ENCODE results near the gene PJA2. TPM values are rescaled to one million over a fixed set of nuclear protein-coding genes. Genes with fewer than 3 reads are reported as not detected.

PJA2 gene
- total and polyA plus RNA-seq, 2 donors (not counting 3 experiments of a cell fraction or from before 2014, with no cell fraction given) = 24.4 to 64.9 TPM

DNA sequence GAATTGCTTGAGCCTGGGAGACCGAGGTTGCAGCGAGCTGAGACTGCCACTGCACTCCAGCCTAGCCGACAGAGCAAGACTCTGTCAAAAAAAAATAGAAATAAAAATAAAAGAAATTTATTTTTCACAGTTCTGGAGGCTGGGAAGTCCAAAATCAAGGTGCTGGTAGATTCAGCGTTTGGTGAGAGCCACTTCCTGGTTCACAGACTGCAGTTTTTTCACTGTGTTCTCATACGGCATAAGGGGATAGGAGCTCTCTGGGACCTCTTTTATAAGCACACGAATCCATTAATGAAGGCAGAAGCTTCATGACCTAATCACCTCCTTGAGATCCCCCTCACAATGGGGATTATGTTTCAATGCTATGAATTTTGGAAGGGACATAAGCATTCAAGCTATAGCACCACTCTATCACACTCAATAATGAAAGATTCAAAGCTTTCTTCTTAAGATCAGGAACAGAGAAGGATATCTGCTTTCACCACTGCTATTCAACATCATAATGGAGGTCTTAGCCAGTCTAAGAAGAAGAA, 5.3 kb downstream of the PJA2 start:
- H3K4me1 ChIP-seq (ENCODE audit: control insufficient read depth, extremely low read depth, insufficient read depth, low read length) = peaks cover 3% of the 10 kb centered on the region
- CTCF ChIA-PET = no interaction called here
- FAIRE-seq = no peak

DNA sequence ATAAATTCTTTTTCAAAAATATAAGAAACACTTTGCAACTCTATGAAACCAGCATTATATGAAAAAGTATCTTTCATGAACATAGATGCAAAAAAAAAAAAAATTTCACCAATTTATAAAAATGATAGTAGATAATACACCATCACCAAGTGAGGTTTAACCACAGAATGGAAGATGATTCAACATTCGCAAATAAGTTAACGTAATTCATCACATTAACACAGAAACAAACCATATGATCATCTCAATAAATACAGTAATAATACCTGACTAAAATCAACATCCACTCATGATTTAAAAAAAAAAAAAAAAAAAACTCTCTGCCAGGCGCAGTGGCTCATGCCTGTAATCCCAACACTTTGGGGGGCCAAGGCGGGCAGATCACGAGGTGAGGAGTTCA, 6.3 kb downstream of the PJA2 start:
- ChIA-PET CTCF (no interaction called here), POLR2A (interaction anchor here (0.6 kb wide), 1 partner anchor 17 kb away, joined by 7 read pairs; no protein-coding TSS in a partner anchor)
- dilution Hi-C loops (cut with MboI; ENCODE audit: extremely low pct_ligation_motif_present, low sequenced_read_pairs) (no loop called here), intact Hi-C loops (cut with micrococcal nuclease) (no loop called here)
- H3K79me2 ChIP-seq (ENCODE audit: control insufficient read depth, insufficient read depth, low read length) = peaks cover 96% of the 10 kb centered on the region
- FAIRE-seq (no peak), DNase-seq (ENCODE audit: low read depth, low spot score) (no peak)
- H2AFZ ChIP-seq (ENCODE audit: low read depth, low read length) = no peak overlapping the region
- no peaks in the 10 kb centered on the region for H3K9me1 ChIP-seq (replicated peaks; ENCODE audit: control insufficient read depth, extremely low read depth, insufficient read depth, low read length)
- no peaks in the 10 kb centered on the region for H3K27me3 ChIP-seq (ENCODE audit: control insufficient read depth in 2 of 2, insufficient read depth in 2 of 2, low read length in 2 of 2)
- no peak overlapping the region for H3K4me3 ChIP-seq (replicated peaks in 1 of 3; ENCODE audit: insufficient read depth in 1 of 3, low read depth in 1 of 3, low read length in 3 of 3)
- peaks cover 3% of the 10 kb centered on the region for H3K4me1 ChIP-seq (ENCODE audit: control insufficient read depth, extremely low read depth, insufficient read depth, low read length)
- H3K4me2 ChIP-seq (ENCODE audit: insufficient read depth, low read length) = no peak overlapping the region
- no TSS peak for BruUV-seq (replicated peaks)
- no peaks in the 10 kb centered on the region for H3K9me3 ChIP-seq (replicated peaks; ENCODE audit: control insufficient read depth, insufficient read depth, low read length)
- peaks cover 8% of the 10 kb centered on the region for H4K20me1 ChIP-seq (replicated peaks; ENCODE audit: control insufficient read depth, extremely low read depth, insufficient read depth, low read length)
- H3K27ac ChIP-seq (ENCODE audit: insufficient read depth, low read depth, low read length) = no peak overlapping the region
- H3K36me3 ChIP-seq (ENCODE audit: control insufficient read depth in 2 of 2, extremely low read depth in 1 of 2, insufficient read depth in 2 of 2, low read length in 2 of 2) = no peaks in the 10 kb centered on the region
- TF ChIP-seq FOS (IDR thresholded peaks at IDR 0.05; ENCODE audit: borderline replicate concordance, insufficient read depth, low read length) = no peak
- no peak for TF ChIP-seq EZH2 (IDR thresholded peaks at IDR 0.05; ENCODE audit: borderline replicate concordance, low read depth, low read length, severe bottlenecking)
- TF ChIP-seq, protein P1, sequence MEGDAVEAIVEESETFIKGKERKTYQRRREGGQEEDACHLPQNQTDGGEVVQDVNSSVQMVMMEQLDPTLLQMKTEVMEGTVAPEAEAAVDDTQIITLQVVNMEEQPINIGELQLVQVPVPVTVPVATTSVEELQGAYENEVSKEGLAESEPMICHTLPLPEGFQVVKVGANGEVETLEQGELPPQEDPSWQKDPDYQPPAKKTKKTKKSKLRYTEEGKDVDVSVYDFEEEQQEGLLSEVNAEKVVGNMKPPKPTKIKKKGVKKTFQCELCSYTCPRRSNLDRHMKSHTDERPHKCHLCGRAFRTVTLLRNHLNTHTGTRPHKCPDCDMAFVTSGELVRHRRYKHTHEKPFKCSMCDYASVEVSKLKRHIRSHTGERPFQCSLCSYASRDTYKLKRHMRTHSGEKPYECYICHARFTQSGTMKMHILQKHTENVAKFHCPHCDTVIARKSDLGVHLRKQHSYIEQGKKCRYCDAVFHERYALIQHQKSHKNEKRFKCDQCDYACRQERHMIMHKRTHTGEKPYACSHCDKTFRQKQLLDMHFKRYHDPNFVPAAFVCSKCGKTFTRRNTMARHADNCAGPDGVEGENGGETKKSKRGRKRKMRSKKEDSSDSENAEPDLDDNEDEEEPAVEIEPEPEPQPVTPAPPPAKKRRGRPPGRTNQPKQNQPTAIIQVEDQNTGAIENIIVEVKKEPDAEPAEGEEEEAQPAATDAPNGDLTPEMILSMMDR (IDR thresholded peaks at IDR 0.05; ENCODE audit: extremely low read depth in 1 of 2, insufficient read depth in 1 of 2, low read depth in 1 of 2, low read length in 2 of 2) = no peak
- TF ChIP-seq GATA2 (IDR thresholded peaks at IDR 0.05; ENCODE audit: insufficient read depth, insufficient read length, low read depth, low read length) = no peak
- TF ChIP-seq POLR2A (IDR thresholded peaks at IDR 0.05; ENCODE audit: low read depth, low read length) = no peak
- no peak for TF ChIP-seq POLR2AphosphoS5 (IDR thresholded peaks at IDR 0.05; ENCODE audit: insufficient read depth, low read depth, low read length)
- no peak overlapping the region for H3K9ac ChIP-seq (replicated peaks; ENCODE audit: extremely low read depth, insufficient read depth, low read length)

More for the DNA sequence above, 5.3 kb downstream of the PJA2 start:
- Histone ChIP-seq H3K9ac (replicated peaks; ENCODE audit: extremely low read depth, insufficient read depth, low read length) (no peak overlapping the region), H3K4me2 (ENCODE audit: insufficient read depth, low read length) (no peak overlapping the region), H3K79me2 (ENCODE audit: control insufficient read depth, insufficient read depth, low read length) (peaks cover 93% of the 10 kb centered on the region), H4K20me1 (replicated peaks; ENCODE audit: control insufficient read depth, extremely low read depth, insufficient read depth, low read length) (peaks cover 5% of the 10 kb centered on the region), H3K36me3 (ENCODE audit: control insufficient read depth in 2 of 2, extremely low read depth in 1 of 2, insufficient read depth in 2 of 2, low read length in 2 of 2) (no peaks in the 10 kb centered on the region), H3K27ac (ENCODE audit: insufficient read depth, low read depth, low read length) (no peak overlapping the region), H3K9me1 (replicated peaks; ENCODE audit: control insufficient read depth, extremely low read depth, insufficient read depth, low read length) (no peaks in the 10 kb centered on the region), H3K9me3 (replicated peaks; ENCODE audit: control insufficient read depth, insufficient read depth, low read length) (no peaks in the 10 kb centered on the region), H2AFZ (ENCODE audit: low read depth, low read length) (no peak overlapping the region), H3K4me3 (replicated peaks in 1 of 3; ENCODE audit: insufficient read depth in 1 of 3, low read depth in 1 of 3, low read length in 3 of 3) (no peak overlapping the region), H3K27me3 (ENCODE audit: control insufficient read depth in 2 of 2, insufficient read depth in 2 of 2, low read length in 2 of 2) (no peaks in the 10 kb centered on the region)
- POLR2A ChIA-PET = no interaction called here
- no TSS peak for BruUV-seq (replicated peaks)
- dilution Hi-C loops (cut with MboI; ENCODE audit: extremely low pct_ligation_motif_present, low sequenced_read_pairs) = no loop called here
- no peak for DNase-seq (ENCODE audit: low read depth, low spot score)
- no peak for TF ChIP-seq JUN (IDR thresholded peaks at IDR 0.05; ENCODE audit: borderline replicate concordance, insufficient read depth, insufficient read length, low read depth)
- intact Hi-C loops (cut with micrococcal nuclease) = no loop called here

Measured in endothelial cell of umbilical vein (primary cell).